HG03432 (cell line): Measurements from ENCODE around the gene CCDC28A.

Experiments used
- ATAC-seq: cut with Tn5 transposase; IDR thresholded peaks from one replicate; pipeline ENCODE4 v1.9.1; 2021; ENCODE audit warnings: mild to moderate bottlenecking, moderate library complexity; ENCODE audit not compliant: unreplicated experiment

CCDC28A gene

DNA sequence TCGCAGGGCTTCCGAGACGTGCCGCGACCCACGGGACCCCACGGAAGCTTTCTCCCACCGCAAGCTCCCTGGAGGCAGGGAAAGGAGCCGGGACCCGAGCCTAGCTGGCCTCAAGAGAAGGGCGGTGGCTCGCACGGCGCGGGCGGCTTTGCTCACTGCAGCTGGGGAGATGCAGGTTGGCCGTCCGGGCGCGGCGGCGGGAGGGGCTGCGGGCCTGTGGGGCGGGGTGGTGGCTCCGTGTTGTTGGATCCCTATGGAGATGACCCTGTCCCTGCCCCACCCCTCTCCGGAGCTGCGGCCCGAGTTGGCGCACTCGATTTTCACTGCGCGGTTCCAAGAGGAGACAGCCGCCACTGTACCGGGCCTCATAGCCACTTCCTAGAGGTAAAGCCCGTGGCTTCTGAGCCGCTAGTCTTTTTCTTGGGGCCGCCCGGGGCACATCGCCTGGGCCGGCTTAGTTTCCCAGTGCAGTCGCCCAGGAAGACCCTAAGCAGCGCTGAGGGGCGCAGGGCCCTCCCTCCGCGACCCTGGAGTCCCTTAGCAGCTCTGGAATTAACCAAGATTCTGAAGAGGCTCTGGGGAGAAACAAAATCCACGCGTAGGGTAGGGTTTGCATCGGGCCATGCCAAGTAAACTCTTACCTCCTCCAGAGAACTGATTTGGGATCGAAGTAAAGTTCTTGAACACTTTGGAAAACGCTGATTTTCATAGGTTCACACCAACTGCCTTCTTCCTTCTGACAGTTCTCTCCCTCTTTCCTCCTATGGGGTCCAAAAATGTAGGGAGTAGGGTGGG, 22.4 kb downstream of the CCDC28A start, which contains the start of gene ECT2L:
ECT2L (plus strand) TSS at position 279 of the 795 bp plus-strand sequence. CDS start 17,188 bp downstream, outside the sequence.
- no peak for ATAC-seq

DNA sequence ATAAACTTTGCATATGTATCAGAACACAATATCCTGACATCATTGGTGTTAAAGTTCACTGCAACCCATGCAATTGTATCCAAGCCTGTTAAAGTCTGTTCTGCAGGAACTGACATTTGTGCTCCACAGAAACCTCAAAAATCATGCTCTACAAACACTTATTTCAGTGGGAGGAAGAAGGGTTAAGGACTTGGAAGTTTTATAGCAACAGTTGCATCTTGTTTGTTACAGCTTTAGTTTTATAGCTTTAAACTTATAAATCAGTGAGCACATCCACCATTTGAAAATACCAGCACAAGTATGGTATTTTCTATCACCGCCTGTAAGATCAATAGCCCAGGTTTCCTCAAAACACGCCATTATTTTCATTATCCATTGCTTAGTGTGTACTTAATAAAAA, 23.2 kb downstream of the CCDC28A start:
- ATAC-seq: no peak

DNA sequence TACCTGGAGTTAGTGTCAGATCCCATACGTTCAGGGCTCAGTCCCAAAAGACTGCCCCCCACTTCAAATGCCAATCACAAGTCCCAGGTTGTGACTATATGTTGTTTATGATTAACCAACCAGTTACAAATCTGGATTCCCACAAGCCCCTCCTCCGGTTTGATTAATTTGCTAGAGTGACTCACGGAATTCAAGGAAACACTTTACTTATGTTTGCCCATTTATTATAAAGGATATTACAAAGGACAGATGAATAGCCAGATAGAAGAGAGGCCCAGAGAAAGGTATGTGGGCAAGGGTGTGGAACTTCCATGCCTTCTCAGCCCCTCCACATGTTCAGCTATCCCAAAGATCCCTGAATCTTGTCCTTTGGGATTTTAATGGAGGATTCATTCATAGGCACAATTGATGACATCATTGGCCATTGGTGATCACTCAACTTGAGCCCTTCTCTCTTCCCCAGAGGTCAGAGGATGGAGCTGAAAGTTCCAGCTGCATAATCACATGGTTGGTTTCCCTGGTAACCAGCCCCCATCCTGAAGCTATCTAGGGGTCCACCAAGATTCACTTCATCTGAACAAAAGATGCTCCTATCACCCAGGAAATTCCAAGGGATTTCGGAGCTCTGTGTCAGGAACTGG, 24.4 kb downstream of the CCDC28A start:
- no peak for ATAC-seq

DNA sequence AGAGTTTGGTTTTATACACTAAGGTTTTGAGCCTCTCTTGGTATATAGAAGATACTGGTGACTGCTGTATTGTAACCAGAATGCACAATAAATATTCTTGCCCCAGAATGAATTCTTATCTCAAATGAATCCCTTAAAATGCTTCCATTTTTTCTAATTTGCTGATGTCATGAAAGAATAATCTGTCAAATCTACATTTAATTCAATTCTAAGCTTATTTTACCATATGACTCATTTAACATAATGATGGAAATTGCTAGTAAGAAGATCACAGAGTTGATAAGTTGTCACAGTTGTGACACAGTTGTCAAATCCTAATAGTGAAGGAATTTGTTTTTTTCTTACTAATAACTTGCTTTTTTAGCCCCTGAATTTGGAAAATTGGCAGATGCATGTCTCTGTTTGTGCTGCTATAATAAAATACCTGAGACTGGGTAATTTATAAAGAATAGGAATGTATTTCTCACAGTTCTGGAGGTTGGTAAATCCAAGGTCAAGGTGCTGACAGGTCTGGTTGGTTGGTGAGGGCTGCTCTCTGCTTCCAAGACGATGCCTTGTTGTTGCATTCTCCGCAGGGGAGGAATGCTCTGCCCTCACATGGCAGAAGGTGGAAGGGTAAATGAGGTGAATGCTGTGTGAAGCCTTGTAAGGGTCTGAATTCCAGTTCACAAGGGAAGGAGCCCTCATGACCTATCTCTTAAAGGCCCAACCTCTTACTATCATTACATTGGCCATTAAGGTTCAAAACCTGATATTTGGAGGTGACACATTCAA, 27.0 kb downstream of the CCDC28A start:
- ATAC-seq: no peak

- ATAC-seq: no peak
Measured at GRCh38 chr6:138803331-138803730, 29.8 kb downstream of the CCDC28A start.

- no peak for ATAC-seq
Measured at GRCh38 chr6:138803861-138804260, 30.3 kb downstream of the CCDC28A start.

DNA sequence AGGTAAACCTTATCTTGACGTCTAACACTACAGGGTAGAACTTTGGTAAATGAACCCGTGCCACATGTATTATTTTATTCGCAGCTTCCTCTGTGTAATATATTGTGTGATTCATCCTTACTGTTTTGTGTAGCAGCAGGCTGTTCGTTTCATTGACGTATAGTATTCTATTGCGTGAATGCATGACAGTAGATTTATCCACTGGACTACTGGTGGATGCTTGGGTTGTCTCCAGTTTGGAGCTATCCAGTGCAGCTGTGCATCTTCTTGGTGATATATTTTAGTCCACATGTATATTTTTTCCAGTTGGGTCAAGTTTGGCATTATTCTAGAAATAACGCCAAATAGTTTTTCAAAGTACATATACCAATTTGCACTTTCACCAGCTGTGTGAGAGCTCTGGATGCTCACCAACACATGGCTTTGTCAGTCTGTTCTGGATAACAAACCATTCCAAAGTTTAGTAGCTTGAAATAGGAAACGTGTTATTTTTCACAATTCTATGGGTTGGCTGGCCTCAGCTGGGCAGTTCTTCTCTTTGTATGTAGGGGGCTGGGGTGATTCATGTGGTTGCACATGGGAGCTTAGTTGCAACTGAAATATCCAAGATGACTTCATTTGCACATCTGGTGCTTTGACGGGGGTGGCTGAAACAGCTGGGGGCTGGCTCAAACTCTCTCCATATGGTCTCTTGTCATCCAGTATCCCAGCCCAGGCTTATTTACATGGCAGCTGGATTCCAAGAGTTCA, 31.6 kb downstream of the CCDC28A start:
- no peak for ATAC-seq

DNA sequence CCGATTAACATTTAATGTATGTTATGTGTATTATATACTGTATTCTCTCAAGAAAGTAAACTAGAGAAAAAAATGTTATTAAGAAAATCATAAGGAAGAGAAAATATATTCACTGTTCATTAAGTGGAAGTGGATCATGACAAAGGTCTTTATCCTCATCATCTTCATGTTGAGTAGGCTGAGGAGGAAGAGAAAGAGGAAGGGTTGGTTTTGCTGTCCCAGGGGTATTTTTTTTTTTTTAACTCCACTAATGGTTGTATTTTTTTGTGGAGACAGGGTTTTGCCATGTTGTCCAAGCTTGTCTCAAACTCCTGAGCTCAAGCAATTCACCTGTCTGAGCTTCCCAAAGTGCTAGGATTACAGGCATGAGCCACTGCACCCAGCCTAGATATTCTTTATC, 33.3 kb downstream of the CCDC28A start:
- ATAC-seq: no peak

- ATAC-seq: no peak
Measured at GRCh38 chr6:138809677-138810076, 36.1 kb downstream of the CCDC28A start.

GRCh38 chr6:138811866-138812265, 38.3 kb downstream of the CCDC28A start:
- ATAC-seq: no peak

DNA sequence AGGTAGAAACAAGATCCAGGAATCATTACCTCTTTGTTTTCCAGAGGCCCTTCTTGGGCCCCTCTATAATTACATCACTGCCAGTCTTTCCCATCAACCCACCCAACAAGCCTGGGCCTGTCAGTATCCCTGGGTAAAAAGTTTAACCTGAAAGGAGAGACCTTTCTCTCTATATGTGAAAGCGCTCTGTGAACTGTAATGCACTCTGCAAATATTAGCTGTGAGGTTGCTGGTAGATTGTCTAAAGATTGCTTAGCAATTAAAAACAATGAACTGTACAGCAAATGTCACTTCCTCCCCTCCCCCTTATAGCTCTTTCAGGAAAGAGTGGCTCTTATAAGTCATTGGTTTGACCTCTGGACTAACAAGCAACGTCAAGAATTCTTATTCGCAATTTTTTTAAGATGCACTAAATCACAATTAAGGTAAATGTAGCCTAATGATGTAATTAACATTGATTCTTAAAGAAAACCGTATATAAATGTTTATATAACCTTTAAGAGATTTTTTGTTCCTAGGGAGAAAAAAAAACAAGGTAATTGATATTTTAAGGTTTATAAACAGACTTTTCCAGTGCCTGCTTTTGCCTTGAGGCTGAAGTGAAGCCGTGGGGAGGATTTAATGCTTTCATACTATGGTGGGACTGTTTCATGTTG, 40.7 kb downstream of the CCDC28A start:
- ATAC-seq: no peak

DNA sequence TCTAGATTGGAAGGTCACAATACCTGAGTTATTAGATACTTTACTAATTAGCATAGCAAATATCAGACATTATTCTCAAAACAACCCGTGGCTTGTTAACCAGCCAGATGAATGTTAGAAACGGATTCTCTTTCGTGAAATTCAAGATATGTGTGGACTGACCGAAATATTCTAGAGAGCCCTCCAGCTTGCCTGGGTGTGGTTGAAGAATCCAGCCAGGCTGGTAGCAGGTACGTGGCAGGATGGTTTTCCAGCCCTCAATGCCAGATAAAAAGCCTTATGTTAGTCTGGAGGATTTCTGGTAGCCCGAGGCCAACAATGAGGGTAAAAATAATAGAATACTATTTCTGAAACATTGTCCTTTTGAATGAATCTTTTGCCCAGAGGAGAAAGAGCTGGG, 41.7 kb downstream of the CCDC28A start:
- ATAC-seq: no peak

DNA sequence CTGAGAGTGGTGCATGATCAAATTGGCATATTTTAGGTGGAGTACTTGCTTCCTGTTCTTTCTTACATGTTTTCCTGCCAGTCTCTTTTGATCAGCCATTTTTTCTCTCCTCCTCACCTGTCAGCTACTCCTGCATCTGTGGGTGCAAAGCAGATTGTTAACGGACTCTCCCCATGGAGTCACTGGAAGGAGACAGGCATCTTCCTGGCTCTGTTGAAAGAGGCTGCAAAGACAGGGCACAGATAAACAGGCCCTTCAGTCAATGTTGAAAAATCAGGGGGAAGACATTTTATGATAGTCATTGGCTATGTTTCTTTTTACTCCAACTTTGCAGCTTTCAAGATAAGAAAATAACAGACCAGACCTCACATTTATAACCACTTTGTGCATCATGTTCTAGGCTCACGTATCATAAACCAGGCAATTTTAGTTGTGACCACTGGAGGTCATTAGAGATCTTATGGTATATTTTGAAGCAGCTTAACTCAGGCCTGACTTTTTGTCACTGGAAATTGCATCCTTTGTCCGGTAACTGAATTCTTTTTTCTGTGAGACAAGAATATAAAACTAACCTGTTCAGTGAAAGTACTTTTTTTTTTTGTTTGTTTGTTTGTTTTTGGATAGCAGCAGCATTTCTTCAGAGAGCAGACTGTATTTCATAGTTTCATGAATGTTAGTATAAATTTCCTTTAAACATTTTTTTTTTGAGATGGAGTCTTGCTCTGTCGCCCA, 42.4 kb downstream of the CCDC28A start:
- ATAC-seq: peak; percentile 60

- no peak for ATAC-seq
Measured at GRCh38 chr6:138817799-138818198, 44.2 kb downstream of the CCDC28A start.

DNA sequence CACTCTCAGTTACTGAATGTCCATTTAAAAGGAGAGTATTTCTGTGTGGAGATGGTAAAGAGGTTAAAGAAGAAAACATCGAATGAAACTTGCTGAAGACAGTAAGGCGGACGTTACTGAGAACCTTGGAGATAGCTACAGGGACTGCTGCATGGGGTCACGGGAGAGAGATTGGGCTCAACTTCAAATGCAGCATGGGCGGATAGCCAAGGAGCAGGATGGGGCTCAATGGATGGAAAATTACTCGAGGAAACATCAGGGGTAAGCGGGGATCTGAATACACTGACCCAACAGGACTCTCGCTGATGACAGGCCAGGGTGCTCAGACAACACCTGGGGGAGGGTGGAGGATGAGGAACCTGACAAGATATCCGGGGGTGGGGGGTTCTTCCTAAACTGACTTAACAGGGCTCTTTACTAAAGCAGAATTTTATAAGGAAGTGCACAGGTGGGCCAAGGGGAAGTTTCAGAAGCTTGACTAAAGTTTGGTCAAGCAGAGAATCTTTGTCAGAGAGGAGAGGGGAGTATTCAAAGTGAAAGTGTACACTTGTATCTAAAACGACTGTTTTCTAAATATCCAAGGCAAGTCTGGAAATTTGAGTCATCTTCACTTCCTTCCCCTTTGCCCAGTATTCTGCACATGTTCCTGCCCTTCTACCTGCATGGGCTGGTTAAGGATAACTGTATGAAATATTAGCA, 45.1 kb downstream of the CCDC28A start:
- peak; percentile 82 for ATAC-seq

- no peak for ATAC-seq
Measured at GRCh38 chr6:138821519-138821918, 48.0 kb downstream of the CCDC28A start.

- no peak for ATAC-seq
Measured at GRCh38 chr6:138824482-138825144, 51.0 kb downstream of the CCDC28A start.

GRCh38 chr6:138830248-138830647, 56.7 kb downstream of the CCDC28A start:
- no peak for ATAC-seq

DNA sequence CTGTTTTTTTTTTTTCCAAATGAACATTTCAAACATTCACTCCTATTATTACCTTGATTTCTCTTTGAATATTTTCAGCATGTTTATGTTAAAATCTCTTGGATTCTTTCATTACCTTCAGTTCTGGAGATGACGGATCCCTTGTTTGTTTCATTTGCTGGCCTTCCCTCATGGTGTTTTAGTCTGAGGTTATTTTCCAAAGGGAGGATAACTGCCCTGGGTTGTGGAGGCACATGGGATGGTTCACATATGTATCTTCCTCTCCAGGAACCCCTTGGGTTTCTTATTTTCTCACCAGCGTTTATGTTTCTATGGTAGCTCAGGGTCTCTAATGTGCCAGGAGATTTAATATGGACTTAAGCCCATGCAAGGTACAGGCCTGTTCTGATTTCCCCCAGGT, 58.6 kb downstream of the CCDC28A start:
- ATAC-seq: no peak
